ENCODE results near the gene PNMT. TPM values are rescaled to one million over a fixed set of nuclear protein-coding genes. Genes with fewer than 3 reads are reported as not detected.

Gene PNMT
- total and polyA plus RNA-seq, 2 of the 8 experiments (the other 6 are each of a cell fraction or from before 2014, with no cell fraction given) = 5.6 to 10.9 TPM

GRCh38 chr17:39647256-39647655, 21.0 kb upstream of the PNMT start (continued):
- TF ChIP-seq GABPA (IDR thresholded peaks at IDR 0.05; ENCODE audit: borderline replicate concordance, insufficient read depth, low read length) (no peak), RXRA (IDR thresholded peaks at IDR 0.05; ENCODE audit: insufficient read depth, low read depth, low read length) (no peak), NRF1 (IDR thresholded peaks at IDR 0.05; ENCODE audit: low read depth, low read length) (no peak), ATF3 (IDR thresholded peaks at IDR 0.05; ENCODE audit: insufficient read depth, low read depth, low read length) (no peak), EP300 (IDR thresholded peaks at IDR 0.05; ENCODE audit: borderline replicate concordance in 1 of 2, low read depth in 2 of 2, low read length in 2 of 2) (no peak), CBX5 (IDR thresholded peaks at IDR 0.05; ENCODE audit: low read depth, low read length) (no peak), ATF2 (IDR thresholded peaks at IDR 0.05; ENCODE audit: low read length) (no peak)
